NCI-H187 treated with DMSO at 0.1 percent for 48 hours (cell line): ENCODE results near the gene OR9A4.

Experiments
- DNase-seq: peaks from one replicate; lab custom pipeline; 2025; lab: John Stamatoyannopoulos, UW

OR9A4 gene

DNA sequence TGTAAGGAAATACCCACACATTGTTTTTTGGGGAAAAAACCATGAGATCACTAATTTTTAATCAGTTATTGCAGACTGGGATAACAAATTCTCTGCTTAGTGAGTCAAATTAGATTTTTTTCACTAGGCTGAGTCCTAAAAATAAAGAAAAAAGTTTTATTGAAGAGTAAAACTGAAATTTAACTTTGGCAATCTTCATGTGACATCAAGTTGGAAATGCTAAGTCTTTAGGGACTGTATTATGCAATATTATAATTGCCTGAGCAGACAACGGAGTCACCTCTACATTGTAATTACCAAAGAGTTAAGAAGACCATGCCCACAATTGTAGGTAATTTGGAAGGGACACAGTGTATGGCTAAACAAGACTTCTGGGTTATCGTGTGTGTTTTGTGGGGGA, 32.8 kb downstream of the OR9A4 start:
- no peak for DNase-seq

GRCh38 chr7:141949451-141949850, 33.3 kb downstream of the OR9A4 start:
- DNase-seq: no peak

- no peak for DNase-seq
These were observed 33.7 kb downstream of the OR9A4 start for GRCh38 chr7:141949911-141950310.

GRCh38 chr7:141950806-141951205, 34.6 kb downstream of the OR9A4 start:
- DNase-seq: no peak

GRCh38 chr7:141952461-141952860, 36.3 kb downstream of the OR9A4 start:
- no peak for DNase-seq

DNA sequence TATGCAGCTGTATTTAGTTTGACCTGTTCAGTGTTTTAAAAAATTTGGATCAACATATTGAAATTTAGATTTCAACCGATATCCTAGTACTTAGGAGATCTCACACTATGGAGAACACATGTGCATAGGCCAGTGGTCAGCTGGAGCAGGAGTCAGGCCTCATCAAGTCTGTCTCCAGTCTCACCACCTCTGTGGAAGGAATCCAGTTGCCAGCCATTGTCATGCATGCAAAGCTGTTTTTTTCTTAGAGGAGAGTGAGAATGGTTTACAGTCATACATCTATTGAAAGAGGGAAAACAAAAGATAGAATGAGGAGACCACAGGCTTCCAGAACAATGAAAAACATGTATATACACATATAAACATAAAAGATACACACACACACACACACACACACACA, 38.1 kb downstream of the OR9A4 start:
- DNase-seq: no peak

- no peak for DNase-seq
These were observed 39.9 kb downstream of the OR9A4 start for GRCh38 chr7:141956084-141956483.

- no peak for DNase-seq
These were observed 44.7 kb downstream of the OR9A4 start for GRCh38 chr7:141960687-141961422.
